Sigmoid colon (tissue), 7 donors: Measurements from ENCODE around the gene FAM156B. TPM values are rescaled to one million over a fixed set of nuclear protein-coding genes. Genes with fewer than 3 reads are reported as not detected.
"Not testable (repeated sequence)": the region's sequence is repeated elsewhere in the genome, so short reads cannot be mapped to it uniquely, and the experiment has no call there.

Source experiments
- DNase-seq: peaks from one replicate; pipeline ENCODE4 v3.0.0-alpha.2; 2019
- H3K27ac ChIP-seq, 4 donors: fragments of 200-600 bp; sonication (generic); one replicate each; pipeline ENCODE4 v1.5.1; 2016 to 2019; ENCODE audit warnings: mild to moderate bottlenecking in 1 of 4
- H3K27me3 ChIP-seq, 3 donors: fragments of 200-600 bp; sonication (generic); one replicate each; pipeline ENCODE4 v1.5.1; 2019; ENCODE audit warnings: mild to moderate bottlenecking in 1 of 3
- H3K36me3 ChIP-seq, 4 donors: fragments of 200-600 bp; sonication (generic); one replicate each; pipeline ENCODE4 v1.5.1; 2016 to 2019
- H3K4me1 ChIP-seq, 4 donors: fragments of 200-600 bp; sonication (generic); one replicate each; pipeline ENCODE4 v1.5.1; 2017 to 2019
- H3K4me3 ChIP-seq, 4 donors: fragments of 200-600 bp; sonication (generic); one replicate each; pipeline ENCODE4 v1.5.1; 2017 to 2019; ENCODE audit warnings: mild to moderate bottlenecking in 2 of 4, moderate library complexity in 1 of 4
- H3K9me3 ChIP-seq, 4 donors: fragments of 200-600 bp in 3 of 4; sonication (generic) in 3 of 4; one replicate each; pipeline versions ENCODE4 v1.5.1 to v1.6.1; 2013 to 2019
- EP300 ChIP-seq, 4 donors: sonication (generic); formaldehyde crosslinking; IDR thresholded peaks; one replicate each; pipeline ENCODE4 v1.6.1; 2017; ENCODE audit warnings: antibody characterized with exemption in 4 of 4
- POLR2A ChIP-seq, 2 donors: fragments of 450-650 bp; IDR thresholded peaks; one replicate each; pipeline ENCODE4 v1.6.1; 2016; ENCODE audit warnings: antibody characterized with exemption in 2 of 2, mild to moderate bottlenecking in 2 of 2, moderate library complexity in 2 of 2
- POLR2AphosphoS5 ChIP-seq, 4 donors: sonication (generic); formaldehyde crosslinking; IDR thresholded peaks; one replicate each; pipeline ENCODE4 v1.6.1; 2017; ENCODE audit warnings: antibody characterized with exemption in 4 of 4
- WGBS, 2 donors: extraction: QIAGEN DNeasy Blood & Tissue Kit; methylation state at CpG; one replicate each; pipeline ENCODE4 v1.1.7; 2013; 5-methylcytosine and 5-hydroxymethylcytosine counted together
- intact Hi-C: fragments of 100-400 bp; cut with DNase I; formaldehyde crosslinking; loops from one replicate; pipeline ENCODE4 v1.15.1; 2023
- polyA plus RNA-seq, 3 donors: library from polyadenylated mRNA; stranded (reverse); fragments of 200-250 nt; gene quantifications; one replicate each; pipeline ENCODE4 v1.2.3, GENCODE V29; 2013
- total RNA-seq, 4 donors: library from RNA; depleted of rRNA; stranded (reverse); fragments of >200 nt; gene quantifications; one replicate each; pipeline ENCODE4 v1.1.0, GENCODE V29; 2016
- TF ChIP-seq, protein P1 (sequence below), 4 experiments: fragments of 450-650 bp in 3 of 4; fragments of 200-600 bp in 1 of 4; IDR thresholded peaks; one replicate each; pipeline ENCODE4 v1.5.1; 2016 to 2019; ENCODE audit warnings: antibody characterized with exemption in 4 of 4, mild to moderate bottlenecking in 3 of 4, moderate library complexity in 2 of 4
- donor health status: healthy with polysubstance abuse.
- donor health status: Bipolar disorder and iron deficiency.
- donor health status: healthy.

The FAM156B gene
- total and polyA plus RNA-seq, 7 donors: 4.2 to 27.1 (median 15.1) TPM

DNA sequence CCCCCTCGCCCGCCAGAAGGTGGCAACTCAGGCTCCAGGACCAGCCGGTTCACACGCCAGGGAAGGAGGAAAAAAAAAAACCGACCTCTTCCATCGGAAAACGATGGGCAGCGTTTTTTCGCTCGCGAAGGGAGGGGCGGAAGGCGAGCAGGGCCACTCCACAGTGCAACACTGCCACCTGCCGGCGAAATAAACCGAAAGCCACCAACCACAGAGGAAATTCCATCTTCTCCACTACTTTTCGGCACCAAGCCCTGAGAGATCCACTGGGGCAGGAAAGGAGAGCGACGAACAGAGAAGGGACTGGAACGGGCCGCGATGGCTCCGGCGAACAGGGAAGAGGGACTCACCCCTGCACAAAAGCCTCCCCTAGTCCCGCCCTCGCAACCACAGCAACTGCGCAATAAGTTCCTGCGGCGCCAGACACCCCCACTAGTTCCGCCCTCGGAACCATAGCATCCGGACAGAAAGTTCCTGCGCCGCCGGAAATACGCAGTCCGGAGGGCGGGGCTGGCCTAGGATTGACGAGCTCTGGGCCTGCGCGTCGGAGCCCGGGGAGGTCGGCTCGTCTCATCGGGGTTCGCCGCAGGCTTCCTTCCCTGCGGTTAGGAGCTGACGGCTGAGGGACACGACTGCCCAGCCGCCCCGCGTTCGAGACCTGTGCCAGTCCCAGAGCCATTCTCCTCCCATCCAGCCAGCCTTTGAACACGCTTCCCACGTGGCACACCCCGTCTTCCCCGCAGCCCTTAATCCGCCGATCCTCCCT lies 37.8 kb downstream of the FAM156B start:
- Histone ChIP-seq H3K4me3 (peak overlapping the region; percentile 54 to 73 (median 61)), H3K4me1 (peaks cover 0 to 9% (median 0%) of the 10 kb centered on the region in 4 donors), H3K27ac (peak overlapping the region; percentile 88 to 97 (median 94)), H3K9me3 (no peaks in the 10 kb centered on the region), H3K36me3 (no peaks in the 10 kb centered on the region), H3K27me3 (peaks cover 0 to 4% (median 0%) of the 10 kb centered on the region in 3 donors)
- peak; percentile 99 for DNase-seq
- 0% methylated on average over 61 of the region's 61 CpGs for WGBS, 2 donors
- TF ChIP-seq EP300 (IDR thresholded peaks at IDR 0.05) (peak in 3 of 4 donors; percentile 46 to 65 (median 47)), POLR2A (IDR thresholded peaks at IDR 0.05) (peak; percentile 72 to 78), POLR2AphosphoS5 (IDR thresholded peaks at IDR 0.05) (peak; percentile 82 to 90 (median 86))
- TF ChIP-seq, protein P1, sequence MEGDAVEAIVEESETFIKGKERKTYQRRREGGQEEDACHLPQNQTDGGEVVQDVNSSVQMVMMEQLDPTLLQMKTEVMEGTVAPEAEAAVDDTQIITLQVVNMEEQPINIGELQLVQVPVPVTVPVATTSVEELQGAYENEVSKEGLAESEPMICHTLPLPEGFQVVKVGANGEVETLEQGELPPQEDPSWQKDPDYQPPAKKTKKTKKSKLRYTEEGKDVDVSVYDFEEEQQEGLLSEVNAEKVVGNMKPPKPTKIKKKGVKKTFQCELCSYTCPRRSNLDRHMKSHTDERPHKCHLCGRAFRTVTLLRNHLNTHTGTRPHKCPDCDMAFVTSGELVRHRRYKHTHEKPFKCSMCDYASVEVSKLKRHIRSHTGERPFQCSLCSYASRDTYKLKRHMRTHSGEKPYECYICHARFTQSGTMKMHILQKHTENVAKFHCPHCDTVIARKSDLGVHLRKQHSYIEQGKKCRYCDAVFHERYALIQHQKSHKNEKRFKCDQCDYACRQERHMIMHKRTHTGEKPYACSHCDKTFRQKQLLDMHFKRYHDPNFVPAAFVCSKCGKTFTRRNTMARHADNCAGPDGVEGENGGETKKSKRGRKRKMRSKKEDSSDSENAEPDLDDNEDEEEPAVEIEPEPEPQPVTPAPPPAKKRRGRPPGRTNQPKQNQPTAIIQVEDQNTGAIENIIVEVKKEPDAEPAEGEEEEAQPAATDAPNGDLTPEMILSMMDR (IDR thresholded peaks at IDR 0.05): peak; percentile 73 to 100 (median 83)
- intact Hi-C loops: no loop called here

DNA sequence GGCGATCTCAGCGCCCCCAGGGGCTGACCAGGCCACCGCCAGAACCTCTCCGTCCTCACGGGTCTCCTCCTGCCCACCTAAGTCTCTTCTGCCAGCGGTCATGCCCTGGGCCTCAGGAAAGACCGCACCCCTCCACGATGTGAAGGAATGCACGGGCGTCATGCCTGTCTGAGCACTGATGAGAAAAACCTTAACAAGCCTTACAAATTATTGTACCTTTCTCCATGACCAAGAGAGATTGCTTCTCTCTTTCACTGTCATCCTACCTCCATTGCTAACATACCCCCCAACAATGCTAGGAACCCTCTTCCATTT lies 38.3 kb downstream of the FAM156B start:
- H3K27me3 ChIP-seq, H3K36me3 ChIP-seq, DNase-seq, H3K9me3 ChIP-seq, H3K4me1 ChIP-seq, intact Hi-C loops: not testable (repeated sequence)
- Histone ChIP-seq H3K27ac (peak overlapping the region; percentile 88 to 97 (median 94)), H3K4me3 (peak overlapping the region; percentile 54 to 73 (median 61))
- 1 to 2% methylated on average over 10 of the region's 10 CpGs for WGBS, 2 donors

GRCh38 chrX:52940704-52941103 lies 43.6 kb downstream of the FAM156B start:
- no CpG with 5 or more reads among the region's 4 CpGs for WGBS, 2 donors
- H3K36me3 ChIP-seq, H3K4me3 ChIP-seq, intact Hi-C loops, H3K27me3 ChIP-seq, DNase-seq, H3K9me3 ChIP-seq, H3K27ac ChIP-seq, H3K4me1 ChIP-seq: not testable (repeated sequence)

GRCh38 chrX:52941728-52942127 lies 44.6 kb downstream of the FAM156B start:
- DNase-seq, H3K4me1 ChIP-seq, H3K27ac ChIP-seq, H3K36me3 ChIP-seq, H3K4me3 ChIP-seq, H3K27me3 ChIP-seq, intact Hi-C loops, H3K9me3 ChIP-seq: not testable (repeated sequence)
- no CpG with 5 or more reads among the region's 10 CpGs for WGBS, 2 donors

- WGBS, 2 donors: no CpG with 5 or more reads among the region's 14 CpGs
- H3K4me3 ChIP-seq, H3K27ac ChIP-seq, intact Hi-C loops, H3K27me3 ChIP-seq, H3K36me3 ChIP-seq, H3K4me1 ChIP-seq, H3K9me3 ChIP-seq, DNase-seq: not testable (repeated sequence)
Observed at GRCh38 chrX:52945838-52946494, 48.8 kb downstream of the FAM156B start.

- no CpG with 5 or more reads among the region's 16 CpGs for WGBS, 2 donors
- H3K4me1 ChIP-seq, H3K4me3 ChIP-seq, H3K36me3 ChIP-seq, DNase-seq, H3K27me3 ChIP-seq, intact Hi-C loops, H3K9me3 ChIP-seq, H3K27ac ChIP-seq: not testable (repeated sequence)
Observed at GRCh38 chrX:52947501-52947900, 50.4 kb downstream of the FAM156B start.

GRCh38 chrX:52948265-52948664 lies 51.1 kb downstream of the FAM156B start:
- intact Hi-C loops, H3K36me3 ChIP-seq, DNase-seq, H3K4me1 ChIP-seq, H3K27ac ChIP-seq, H3K9me3 ChIP-seq, H3K27me3 ChIP-seq, H3K4me3 ChIP-seq: not testable (repeated sequence)
- no CpG with 5 or more reads among the region's 17 CpGs for WGBS, 2 donors

GRCh38 chrX:52949325-52949724 lies 52.2 kb downstream of the FAM156B start:
- H3K4me3 ChIP-seq, H3K36me3 ChIP-seq, H3K9me3 ChIP-seq, H3K27me3 ChIP-seq, DNase-seq, H3K4me1 ChIP-seq, intact Hi-C loops, H3K27ac ChIP-seq: not testable (repeated sequence)
- no CpG with 5 or more reads among the region's 4 CpGs for WGBS, 2 donors

DNA sequence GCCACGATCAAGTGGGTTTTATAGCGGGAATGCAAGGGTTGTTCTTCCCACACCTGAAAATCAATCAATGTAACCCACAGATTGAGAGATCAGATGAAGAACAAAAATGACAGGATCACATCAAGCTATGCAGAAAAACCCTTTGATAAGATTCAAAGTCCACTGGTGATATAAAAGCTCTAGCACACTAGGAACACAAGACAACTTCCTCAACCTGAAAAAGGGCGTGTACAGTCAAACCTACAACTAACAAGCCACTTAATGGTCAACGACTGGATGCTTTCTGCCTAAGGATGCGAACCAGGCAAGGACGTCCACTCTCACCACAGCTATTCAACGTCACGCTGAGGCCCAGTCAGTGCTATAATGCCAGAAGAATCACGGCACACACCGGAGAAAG lies 52.8 kb downstream of the FAM156B start:
- H3K4me3 ChIP-seq, H3K9me3 ChIP-seq, H3K36me3 ChIP-seq, DNase-seq, intact Hi-C loops, H3K27ac ChIP-seq, H3K4me1 ChIP-seq, H3K27me3 ChIP-seq: not testable (repeated sequence)
- no CpG with 5 or more reads among the region's 10 CpGs for WGBS, 2 donors
